22Rv1 (cell line): ENCODE results near the gene TRIO.

Experiments used
- ZFX ChIP-seq: fragments of 450-650 bp; IDR thresholded peaks from 2 replicates; pipeline ENCODE4 v1.6.1; 2017; ENCODE audit warnings: antibody characterized with exemption, borderline replicate concordance
- TF ChIP-seq, protein P1 (sequence below): fragments of 450-650 bp; IDR thresholded peaks from 2 replicates; pipeline ENCODE4 v1.5.1; 2017; ENCODE audit warnings: mild to moderate bottlenecking

DNA sequence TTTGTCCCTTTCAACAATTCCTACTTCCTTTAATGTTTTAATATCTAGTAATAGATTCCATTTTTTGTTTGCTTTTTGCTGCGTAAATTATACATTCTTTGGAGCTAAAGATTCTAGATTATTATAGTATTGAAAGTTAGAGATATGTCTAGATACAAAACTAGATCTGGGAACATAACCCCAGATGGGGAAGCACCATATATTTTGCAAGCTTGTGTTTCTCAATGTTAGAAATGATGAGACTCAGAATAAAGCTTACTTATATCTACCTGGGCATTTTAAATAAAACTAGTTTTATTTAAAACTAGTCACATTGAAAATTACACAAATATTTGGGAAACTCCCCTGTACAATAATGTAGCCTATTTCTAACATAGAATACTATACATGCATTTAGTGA, 32.2 kb downstream of the TRIO start:
- TF ChIP-seq, protein P1, sequence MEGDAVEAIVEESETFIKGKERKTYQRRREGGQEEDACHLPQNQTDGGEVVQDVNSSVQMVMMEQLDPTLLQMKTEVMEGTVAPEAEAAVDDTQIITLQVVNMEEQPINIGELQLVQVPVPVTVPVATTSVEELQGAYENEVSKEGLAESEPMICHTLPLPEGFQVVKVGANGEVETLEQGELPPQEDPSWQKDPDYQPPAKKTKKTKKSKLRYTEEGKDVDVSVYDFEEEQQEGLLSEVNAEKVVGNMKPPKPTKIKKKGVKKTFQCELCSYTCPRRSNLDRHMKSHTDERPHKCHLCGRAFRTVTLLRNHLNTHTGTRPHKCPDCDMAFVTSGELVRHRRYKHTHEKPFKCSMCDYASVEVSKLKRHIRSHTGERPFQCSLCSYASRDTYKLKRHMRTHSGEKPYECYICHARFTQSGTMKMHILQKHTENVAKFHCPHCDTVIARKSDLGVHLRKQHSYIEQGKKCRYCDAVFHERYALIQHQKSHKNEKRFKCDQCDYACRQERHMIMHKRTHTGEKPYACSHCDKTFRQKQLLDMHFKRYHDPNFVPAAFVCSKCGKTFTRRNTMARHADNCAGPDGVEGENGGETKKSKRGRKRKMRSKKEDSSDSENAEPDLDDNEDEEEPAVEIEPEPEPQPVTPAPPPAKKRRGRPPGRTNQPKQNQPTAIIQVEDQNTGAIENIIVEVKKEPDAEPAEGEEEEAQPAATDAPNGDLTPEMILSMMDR, result no peak
- TF ChIP-seq ZFX, result no peak
